Esophagus muscularis mucosa (tissue), 4 donors: Measurements from ENCODE around the gene ZKSCAN1. TPM values are rescaled to one million over a fixed set of nuclear protein-coding genes. Genes with fewer than 3 reads are reported as not detected.

ENCODE experiments used
- DNase-seq: peaks from one replicate; pipeline ENCODE4 v3.0.0-alpha.2; 2017; ENCODE audit errors: extremely low spot score
- H3K27ac ChIP-seq, 4 donors: fragments of 200-600 bp; sonication (generic); replicated peaks in 1 of 4; 1 replicate in 3 of 4; 2 replicates in 1 of 4; pipeline ENCODE4 v1.5.1; 2016 to 2019; ENCODE audit warnings: mild to moderate bottlenecking in 1 of 4
- H3K27me3 ChIP-seq, 4 donors: fragments of 200-600 bp; sonication (generic); one replicate each; pipeline versions ENCODE4 v1.5.1 to v1.6.0; 2016 to 2019
- H3K36me3 ChIP-seq, 4 donors: fragments of 200-600 bp; sonication (generic); one replicate each; pipeline ENCODE4 v1.5.1; 2016 to 2019
- H3K4me1 ChIP-seq, 4 donors: fragments of 200-600 bp; sonication (generic); one replicate each; pipeline ENCODE4 v1.5.1; 2016 to 2019
- H3K4me3 ChIP-seq, 4 donors: fragments of 200-600 bp; sonication (generic); 1 replicate in 2 of 4; 2 replicates in 2 of 4; pipeline ENCODE4 v1.5.1; 2016 to 2019; ENCODE audit warnings: mild to moderate bottlenecking in 4 of 4, moderate library complexity in 1 of 4
- H3K9me3 ChIP-seq, 4 donors: fragments of 200-600 bp; sonication (generic); 1 replicate in 3 of 4; 2 replicates in 1 of 4; pipeline ENCODE4 v1.5.1; 2016 to 2019
- CTCF ChIP-seq, 3 experiments: fragments of 200-600 bp in 2 of 3; fragments of 450-650 bp in 1 of 3; sonication (generic) in 2 of 3; IDR thresholded peaks; one replicate each; pipeline ENCODE4 v1.5.1; 2017 to 2019; ENCODE audit warnings: antibody characterized with exemption in 3 of 3, mild to moderate bottlenecking in 2 of 3, moderate library complexity in 1 of 3
- EP300 ChIP-seq: sonication (generic); formaldehyde crosslinking; IDR thresholded peaks from one replicate; pipeline ENCODE4 v1.6.1; 2017; ENCODE audit warnings: antibody characterized with exemption
- POLR2A ChIP-seq: fragments of 450-650 bp; IDR thresholded peaks from one replicate; pipeline ENCODE4 v1.6.1; 2017; ENCODE audit warnings: antibody characterized with exemption, moderate library complexity, mild to moderate bottlenecking, low read depth
- POLR2AphosphoS5 ChIP-seq, 2 donors: sonication (generic); formaldehyde crosslinking; IDR thresholded peaks; one replicate each; pipeline ENCODE4 v1.6.1; 2017; ENCODE audit warnings: antibody characterized with exemption in 2 of 2
- WGBS: methylation state at CpG from one replicate; pipeline ENCODE4 v1.1.5; 2018; 5-methylcytosine and 5-hydroxymethylcytosine counted together
- intact Hi-C: fragments of 100-400 bp; cut with DNase I; formaldehyde crosslinking; loops from one replicate; pipeline ENCODE4 v1.15.1; 2023
- total RNA-seq, 4 donors: library from RNA; depleted of rRNA; stranded (reverse); fragments of >200 nt; gene quantifications; one replicate each; pipeline versions ENCODE4 v1.1.0 to v1.2.1, GENCODE V29; 2016

The ZKSCAN1 gene
- total RNA-seq, 4 donors from 2014 or later = 22.7 to 27.0 (median 24.0) TPM

- peak; percentile 43 for TF ChIP-seq POLR2A
- peak; percentile 93 to 95 (median 94) for TF ChIP-seq CTCF (IDR thresholded peaks at IDR 0.05)
- peak; percentile 89 to 97 for TF ChIP-seq POLR2AphosphoS5 (IDR thresholded peaks at IDR 0.05)
- no peak for TF ChIP-seq EP300
- intact Hi-C loops = loop anchor here (5.0 to 10.0 kb wide), 3 partner anchors 46 to 167 kb away; partner anchors contain the start of genes MBLAC1 and TRIM4
Measured at GRCh38 chr7:100081535-100082102, 66.2 kb downstream of the ZKSCAN1 start, which contains the start of gene ZNF3. ZNF3 (minus strand) TSS chr7:100081723; CDS start chr7:100077357, 4,366 bp downstream.

GRCh38 chr7:100082978-100083377, 67.6 kb downstream of the ZKSCAN1 start:
- 80% methylated on average over 4 of the region's 4 CpGs for WGBS

More at GRCh38 chr7:100081535-100082102, 66.2 kb downstream of the ZKSCAN1 start, which contains the start of gene ZNF3:
- peaks cover 0 to 34% (median 30%) of the 10 kb centered on the region in 4 donors for H3K36me3 ChIP-seq
- H3K4me3 ChIP-seq = peak within 1 kb of the TSS; percentile 97 to 99 (median 98)
- WGBS = under 1% methylated on average over 37 of the region's 55 CpGs
- no peaks in the 10 kb centered on the region for H3K9me3 ChIP-seq
- DNase-seq = peak; percentile 100
- H3K27me3 ChIP-seq = no peaks in the 10 kb centered on the region
- peaks cover 29 to 44% (median 41%) of the 10 kb centered on the region in 4 donors for H3K4me1 ChIP-seq
- H3K27ac ChIP-seq = peak within 1 kb of the TSS; percentile 87 to 92 (median 88)

GRCh38 chr7:100085515-100085914, 70.1 kb downstream of the ZKSCAN1 start:
- intact Hi-C loops = loop anchor here (10.0 kb wide), 2 partner anchors 91 to 171 kb away; partner anchors contain the start of gene TRIM4
- Histone ChIP-seq H3K36me3 (peaks cover 2 to 7% (median 4%) of the 10 kb centered on the region in 4 donors), H3K9me3 (no peaks in the 10 kb centered on the region), H3K27ac (no peak overlapping the region), H3K4me1 (peaks cover 31 to 55% (median 44%) of the 10 kb centered on the region in 4 donors), H3K27me3 (peaks cover 0 to 5% (median 0%) of the 10 kb centered on the region in 4 donors), H3K4me3 (no peak overlapping the region)
- TF ChIP-seq EP300 (no peak), CTCF (IDR thresholded peaks at IDR 0.05) (no peak), POLR2A (no peak), POLR2AphosphoS5 (IDR thresholded peaks at IDR 0.05) (no peak)
- no peak for DNase-seq
- WGBS = 48% methylated on average over 3 of the region's 3 CpGs

More at GRCh38 chr7:100082978-100083377, 67.6 kb downstream of the ZKSCAN1 start:
- Histone ChIP-seq H3K27ac (peak overlapping the region in 2 of 4 donors; percentile 87 to 92), H3K27me3 (no peaks in the 10 kb centered on the region), H3K4me1 (peaks cover 33 to 52% (median 48%) of the 10 kb centered on the region in 4 donors), H3K4me3 (no peak overlapping the region), H3K36me3 (peaks cover 0 to 20% (median 17%) of the 10 kb centered on the region in 4 donors), H3K9me3 (no peaks in the 10 kb centered on the region)
- TF ChIP-seq POLR2A (no peak), POLR2AphosphoS5 (IDR thresholded peaks at IDR 0.05) (no peak)
- intact Hi-C loops = loop anchor here (5.0 to 10.0 kb wide), 3 partner anchors 44 to 168 kb away; partner anchors contain the start of genes MBLAC1 and TRIM4
- DNase-seq = no peak

GRCh38 chr7:100087055-100087750, 71.8 kb downstream of the ZKSCAN1 start:
- H3K27me3 ChIP-seq = peaks cover 0 to 5% (median 0%) of the 10 kb centered on the region in 4 donors
- WGBS = 52% methylated on average over 10 of the region's 10 CpGs
- no peak for DNase-seq
- H3K36me3 ChIP-seq = peaks cover 17 to 24% (median 21%) of the 10 kb centered on the region in 4 donors
- H3K27ac ChIP-seq = peak overlapping the region; percentile 43 to 91 (median 87)
- H3K9me3 ChIP-seq = no peaks in the 10 kb centered on the region
- peaks cover 26 to 45% (median 37%) of the 10 kb centered on the region in 4 donors for H3K4me1 ChIP-seq
- intact Hi-C loops = loop anchor here (10.0 kb wide), 2 partner anchors 92 to 172 kb away; partner anchors contain the start of gene TRIM4
- peak in 1 of 2 donors; percentile 81 for TF ChIP-seq POLR2AphosphoS5 (IDR thresholded peaks at IDR 0.05)
- TF ChIP-seq EP300 = no peak
- no peak overlapping the region for H3K4me3 ChIP-seq

GRCh38 chr7:100088095-100088620, 72.8 kb downstream of the ZKSCAN1 start:
- H3K4me3 ChIP-seq = peak overlapping the region; percentile 71 to 98 (median 90)
- 76% methylated on average over 11 of the region's 11 CpGs for WGBS
- peaks cover 24 to 33% (median 31%) of the 10 kb centered on the region in 4 donors for H3K36me3 ChIP-seq
- TF ChIP-seq POLR2AphosphoS5 (IDR thresholded peaks at IDR 0.05) (no peak), POLR2A (no peak), CTCF (IDR thresholded peaks at IDR 0.05) (no peak), EP300 (no peak)
- intact Hi-C loops = loop anchor here (10.0 kb wide), 2 partner anchors 93 to 173 kb away; partner anchors contain the start of gene TRIM4
- no peak for DNase-seq
- no peaks in the 10 kb centered on the region for H3K9me3 ChIP-seq
- H3K27ac ChIP-seq = peak overlapping the region; percentile 84 to 91 (median 90)
- H3K27me3 ChIP-seq = peaks cover 0 to 5% (median 0%) of the 10 kb centered on the region in 4 donors
- peaks cover 18 to 40% (median 32%) of the 10 kb centered on the region in 4 donors for H3K4me1 ChIP-seq
